VCaP (cell line): ENCODE data around the gene PYCR2.
"Not testable (repeated sequence)": the region's sequence is repeated elsewhere in the genome, so short reads cannot be mapped to it uniquely, and the experiment has no call there.

Source experiments
- H3K27ac ChIP-seq: fragments of 450-650 bp; 2 replicates; pipeline ENCODE4 v1.5.1; 2017
- TF ChIP-seq, protein P1 (sequence below): fragments of 450-650 bp; conservative IDR thresholded peaks from 2 replicates; pipeline ENCODE4 v1.5.1; 2017; ENCODE audit warnings: mild to moderate bottlenecking, moderate library complexity

PYCR2 gene

DNA sequence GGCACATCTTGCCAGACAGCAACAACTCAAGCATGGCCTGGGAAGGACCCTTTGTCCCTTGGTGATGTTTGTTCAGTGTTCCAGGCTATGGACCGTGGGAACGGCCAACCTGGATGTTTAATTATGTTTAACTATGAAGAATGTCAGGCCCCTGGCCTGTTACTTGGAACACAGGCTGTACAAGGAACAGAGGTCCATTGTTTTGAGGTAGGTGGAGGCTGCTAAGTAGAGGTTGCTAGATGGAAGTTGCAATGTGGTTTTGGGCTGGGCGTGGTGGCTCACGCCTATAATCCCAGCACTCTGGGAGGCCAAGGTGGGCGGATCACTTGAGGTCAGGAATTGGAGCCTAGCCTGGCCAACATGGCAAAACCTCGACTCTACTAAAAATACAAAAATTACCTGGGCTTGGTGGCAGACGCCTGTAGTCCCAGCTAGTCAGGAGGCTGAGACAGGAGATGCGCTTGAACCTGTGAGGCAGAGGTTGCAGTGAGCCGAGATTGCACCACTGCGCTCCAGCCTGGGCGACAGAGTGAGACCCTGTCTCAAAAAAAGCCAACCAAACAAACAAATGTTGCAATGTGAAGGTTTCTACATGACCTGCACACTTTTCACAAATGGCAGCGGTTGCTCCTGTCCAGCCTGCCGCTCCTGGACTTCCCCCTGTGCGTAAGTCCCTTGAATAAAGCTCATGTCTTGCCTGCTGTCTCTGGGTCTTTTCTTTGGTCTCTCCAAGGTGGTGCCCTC, 32.6 kb downstream of the PYCR2 start:
- H3K27ac ChIP-seq = no peak overlapping the region
- TF ChIP-seq, protein P1, sequence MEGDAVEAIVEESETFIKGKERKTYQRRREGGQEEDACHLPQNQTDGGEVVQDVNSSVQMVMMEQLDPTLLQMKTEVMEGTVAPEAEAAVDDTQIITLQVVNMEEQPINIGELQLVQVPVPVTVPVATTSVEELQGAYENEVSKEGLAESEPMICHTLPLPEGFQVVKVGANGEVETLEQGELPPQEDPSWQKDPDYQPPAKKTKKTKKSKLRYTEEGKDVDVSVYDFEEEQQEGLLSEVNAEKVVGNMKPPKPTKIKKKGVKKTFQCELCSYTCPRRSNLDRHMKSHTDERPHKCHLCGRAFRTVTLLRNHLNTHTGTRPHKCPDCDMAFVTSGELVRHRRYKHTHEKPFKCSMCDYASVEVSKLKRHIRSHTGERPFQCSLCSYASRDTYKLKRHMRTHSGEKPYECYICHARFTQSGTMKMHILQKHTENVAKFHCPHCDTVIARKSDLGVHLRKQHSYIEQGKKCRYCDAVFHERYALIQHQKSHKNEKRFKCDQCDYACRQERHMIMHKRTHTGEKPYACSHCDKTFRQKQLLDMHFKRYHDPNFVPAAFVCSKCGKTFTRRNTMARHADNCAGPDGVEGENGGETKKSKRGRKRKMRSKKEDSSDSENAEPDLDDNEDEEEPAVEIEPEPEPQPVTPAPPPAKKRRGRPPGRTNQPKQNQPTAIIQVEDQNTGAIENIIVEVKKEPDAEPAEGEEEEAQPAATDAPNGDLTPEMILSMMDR = no peak

GRCh38 chr1:225890346-225891228, 33.5 kb downstream of the PYCR2 start:
- H3K27ac ChIP-seq = no peak overlapping the region
- TF ChIP-seq, protein P1 = no peak

GRCh38 chr1:225889743-225890142, 34.3 kb downstream of the PYCR2 start:
- TF ChIP-seq, protein P1 = no peak
- H3K27ac ChIP-seq = no peak overlapping the region

GRCh38 chr1:225888898-225889601, 35.0 kb downstream of the PYCR2 start, which contains the start of gene LEFTY1:
TSS of gene LEFTY1 (minus strand) at chr1:225889146. CDS start at chr1:225889066, 80 bp downstream.
- TF ChIP-seq, protein P1 = no peak
- H3K27ac ChIP-seq = no peak within 1 kb of the TSS

DNA sequence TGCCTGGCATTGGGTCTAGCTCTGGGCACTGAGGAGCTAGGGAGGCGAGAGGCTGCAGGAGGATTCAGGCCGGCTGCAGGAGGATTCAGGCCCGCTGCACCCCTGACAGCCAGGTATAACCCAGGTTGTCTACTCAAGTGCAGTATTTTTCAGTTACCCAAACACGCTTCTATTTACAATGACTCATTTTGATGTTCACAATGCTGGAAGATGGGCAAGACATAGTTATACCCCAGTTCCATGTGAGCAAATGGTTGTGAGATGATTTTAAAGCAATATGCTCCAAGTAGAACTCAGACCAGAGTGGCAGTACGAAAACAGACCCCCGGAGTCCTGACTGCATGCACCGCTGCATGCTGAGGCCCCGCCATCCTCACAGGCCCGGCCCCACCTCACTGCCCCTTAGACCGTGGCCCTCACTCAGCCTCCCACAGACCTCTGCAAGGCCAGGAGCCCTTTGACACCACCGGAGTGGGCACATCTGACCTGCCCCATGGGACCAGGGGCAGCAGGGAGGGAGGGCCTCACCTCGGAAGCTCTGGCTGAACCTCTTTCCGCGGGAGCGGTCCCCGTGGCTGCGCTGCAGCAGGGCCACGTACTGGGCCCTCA, 35.7 kb downstream of the PYCR2 start:
- H3K27ac ChIP-seq = no peak overlapping the region
- TF ChIP-seq, protein P1 = no peak

DNA sequence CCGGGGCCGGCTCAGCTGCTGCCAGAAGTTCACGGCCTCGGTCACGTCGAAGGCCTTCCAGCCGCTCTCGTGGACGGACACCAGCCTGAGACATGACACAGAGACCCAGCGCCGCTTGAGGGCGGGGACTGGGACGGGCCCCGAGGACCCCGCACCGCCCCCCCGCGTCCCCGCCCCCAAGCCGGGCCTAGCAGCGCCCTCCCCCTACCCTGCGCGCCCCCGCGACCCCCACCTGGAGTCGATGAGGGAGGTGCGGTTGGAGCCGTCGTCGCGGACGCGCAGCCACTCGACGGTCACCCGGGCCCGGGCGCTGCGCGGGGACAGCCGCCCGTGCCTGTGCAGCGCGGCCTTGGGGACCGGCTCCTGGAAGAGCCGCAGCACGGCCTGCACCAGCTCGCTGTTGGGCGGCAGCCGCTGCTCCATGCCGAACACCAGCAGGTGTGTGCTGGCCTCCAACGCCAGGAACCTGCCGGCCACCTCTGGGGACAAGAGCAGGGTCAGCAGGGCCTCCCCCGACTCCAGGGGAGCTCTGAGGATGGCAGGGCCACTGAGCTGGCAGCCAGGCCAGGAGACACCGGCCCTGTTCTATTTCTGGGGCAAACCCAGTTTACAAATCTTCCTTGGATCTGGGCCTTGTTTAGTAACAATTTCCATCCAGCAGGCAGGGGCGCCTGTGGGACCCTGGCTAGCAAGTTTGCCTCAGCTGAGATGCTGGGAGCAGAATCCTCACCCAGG, 36.3 kb downstream of the PYCR2 start:
- H3K27ac ChIP-seq = not testable (repeated sequence)

DNA sequence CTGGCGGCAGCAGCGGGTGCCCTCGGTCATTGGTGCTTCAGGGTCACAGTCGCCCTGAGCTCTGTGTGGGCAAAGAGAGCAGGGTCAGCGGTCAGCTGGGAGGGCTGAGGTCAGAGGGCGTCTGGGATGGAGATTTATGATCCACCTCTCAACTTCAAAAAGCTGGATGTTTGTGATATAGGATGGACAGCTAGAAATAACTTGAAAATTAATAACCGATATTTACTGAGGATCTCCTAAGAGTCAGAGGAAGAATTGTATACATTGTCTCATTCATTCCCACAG, 37.1 kb downstream of the PYCR2 start:
- H3K27ac ChIP-seq = no peak overlapping the region
- TF ChIP-seq, protein P1 = no peak
